Adrenal gland (tissue), 12 donors: Measurements from ENCODE around the gene GRID1. TPM values are rescaled to one million over a fixed set of nuclear protein-coding genes. Genes with fewer than 3 reads are reported as not detected.
"Not testable (repeated sequence)": the region's sequence is repeated elsewhere in the genome, so short reads cannot be mapped to it uniquely, and the experiment has no call there.

Source experiments
- DNase-seq, 7 donors: peaks; one replicate each; pipeline ENCODE4 v3.0.0-alpha.2; 2019 to 2020
- H3K27ac ChIP-seq, 5 donors: fragments of 200-600 bp; sonication (generic) in 4 of 5; 1 replicate in 3 of 5; 2 replicates in 2 of 5; pipeline versions ENCODE4 v1.5.1 to v1.8.0; 2016 to 2020; ENCODE audit warnings: mild to moderate bottlenecking in 1 of 5
- H3K27me3 ChIP-seq: fragments of 200-600 bp; 2 replicates; pipeline ENCODE4 v1.8.0; 2021
- H3K36me3 ChIP-seq, 2 donors: fragments of 200-600 bp; replicated peaks in 1 of 2; 1 replicate in 1 of 2; 2 replicates in 1 of 2; pipeline versions ENCODE4 v1.5.1 to v1.8.0; 2018 to 2022
- H3K4me1 ChIP-seq, 2 donors: fragments of 200-600 bp; replicated peaks in 1 of 2; 1 replicate in 1 of 2; 2 replicates in 1 of 2; pipeline versions ENCODE4 v1.5.1 to v1.8.0; 2018 to 2021
- H3K4me3 ChIP-seq, 4 donors: fragments of 200-600 bp; sonication (generic) in 3 of 4; one replicate each; pipeline ENCODE4 v1.5.1; 2016 to 2018
- H3K9me3 ChIP-seq, 3 donors: fragments of 200-600 bp; sonication (generic) in 1 of 3; replicated peaks in 1 of 3; 1 replicate in 2 of 3; 2 replicates in 1 of 3; pipeline versions ENCODE4 v1.5.1 to v1.8.0; 2016 to 2021
- CTCF ChIP-seq, 6 experiments: fragments of 450-650 bp in 4 of 6; fragments of 200-600 bp in 2 of 6; sonication (generic) in 1 of 6; IDR thresholded peaks; 1 replicate in 5 of 6; 2 replicates in 1 of 6; pipeline versions ENCODE4 v1.5.1 to v1.8.0; 2016 to 2021; ENCODE audit warnings: antibody characterized with exemption in 6 of 6, mild to moderate bottlenecking in 2 of 6, moderate library complexity in 1 of 6
- POLR2A ChIP-seq, 2 donors: fragments of 450-650 bp; IDR thresholded peaks; one replicate each; pipeline ENCODE4 v1.6.1; 2017; ENCODE audit warnings: antibody characterized with exemption in 2 of 2, mild to moderate bottlenecking in 2 of 2, moderate library complexity in 1 of 2
- WGBS, 4 donors: extraction: QIAGEN DNeasy Blood & Tissue Kit in 2 of 4; methylation state at CpG; one replicate each; pipeline versions ENCODE4 v1.1.5 to v1.1.7; 2013 to 2017; 5-methylcytosine and 5-hydroxymethylcytosine counted together
- intact Hi-C, 2 donors: fragments of 100-400 bp; cut with DNase I; formaldehyde crosslinking; loops; one replicate each; pipeline versions ENCODE4 v1.14.1 to v1.15.0; 2022 to 2023
- polyA plus RNA-seq, 3 donors: library from polyadenylated mRNA; stranded (reverse); fragments of 200-250 nt in 2 of 3; fragments of 350-450 nt in 1 of 3; fragmentation: Illumina TruSeq in 1 of 3; extraction: RNeasy Lipid Tissue Mini Kit (QIAGEN cat#74804) in 1 of 3; gene quantifications; one replicate each; pipeline ENCODE4 v1.2.3, GENCODE V29; 2013 to 2014
- total RNA-seq, 9 donors: library from RNA; depleted of rRNA in 4 of 9; stranded (reverse); fragments of >200 nt in 4 of 9; fragments of 120-200 nt in 1 of 9; fragmentation: NEBNext Ultra II Directional in 1 of 9; extraction: Animal tissue kit (Norgen Biotek cat#: 25700) in 1 of 9; gene quantifications; one replicate each; pipeline versions ENCODE4 v1.1.0 to v1.2.4, GENCODE V29; 2013 to 2023
- donor health status: healthy with polysubstance abuse.
- donor health status: Bipolar disorder and iron deficiency.
- donor health status: DM: yes; HTN: yes; CAD: no.
- donor health status: DM: no; HTN: no; CAD: no.
- donor health status: DM: no; HTN: no; CAD: no.
- donor health status: DM: yes; HTN: yes; CAD: no.

GRID1 gene
- total and polyA plus RNA-seq, 12 donors: 2.2 to 8.0 (median 4.1) TPM

GRCh38 chr10:86110156-86110786 lies 256.3 kb downstream of the GRID1 start:
- H3K36me3 ChIP-seq: no peaks in the 10 kb centered on the region
- no peaks in the 10 kb centered on the region for H3K4me1 ChIP-seq
- WGBS, 4 donors: 86 to 92% (median 89%) methylated on average over 6 of the region's 6 CpGs
- H3K4me3 ChIP-seq: no peak overlapping the region
- H3K27ac ChIP-seq: no peak overlapping the region
- no peaks in the 10 kb centered on the region for H3K27me3 ChIP-seq
- DNase-seq: no peak
- TF ChIP-seq POLR2A (IDR thresholded peaks at IDR 0.05) (no peak), CTCF (IDR thresholded peaks at IDR 0.05) (no peak)
- no peaks in the 10 kb centered on the region for H3K9me3 ChIP-seq
- intact Hi-C loops: no loop called here

GRCh38 chr10:86109421-86109820 lies 257.2 kb downstream of the GRID1 start:
- Histone ChIP-seq H3K27ac (no peak overlapping the region), H3K9me3 (no peaks in the 10 kb centered on the region), H3K36me3 (no peaks in the 10 kb centered on the region), H3K27me3 (no peaks in the 10 kb centered on the region), H3K4me1 (no peaks in the 10 kb centered on the region), H3K4me3 (no peak overlapping the region)
- TF ChIP-seq CTCF (IDR thresholded peaks at IDR 0.05) (no peak), POLR2A (IDR thresholded peaks at IDR 0.05) (no peak)
- intact Hi-C loops: no loop called here
- 89 to 100% (median 98%) methylated on average over 1 of the region's 1 CpG for WGBS, 4 donors
- DNase-seq: no peak

GRCh38 chr10:86108696-86109095 lies 257.9 kb downstream of the GRID1 start:
- Histone ChIP-seq H3K36me3 (no peaks in the 10 kb centered on the region), H3K9me3 (no peaks in the 10 kb centered on the region), H3K4me3 (no peak overlapping the region), H3K27ac (no peak overlapping the region), H3K27me3 (no peaks in the 10 kb centered on the region), H3K4me1 (no peaks in the 10 kb centered on the region)
- intact Hi-C loops: no loop called here
- 89 to 95% (median 90%) methylated on average over 7 of the region's 7 CpGs for WGBS, 4 donors
- no peak for DNase-seq
- TF ChIP-seq CTCF (IDR thresholded peaks at IDR 0.05): no peak

- DNase-seq, intact Hi-C loops, H3K27me3 ChIP-seq, H3K4me3 ChIP-seq, H3K4me1 ChIP-seq, H3K9me3 ChIP-seq, H3K36me3 ChIP-seq, H3K27ac ChIP-seq: not testable (repeated sequence)
- WGBS, 4 donors: 83 to 89% (median 85%) methylated on average over 14 to 16 of the region's 16 CpGs
Observed at GRCh38 chr10:86107611-86108310, 258.8 kb downstream of the GRID1 start.

GRCh38 chr10:86107131-86107530 lies 259.5 kb downstream of the GRID1 start:
- Histone ChIP-seq H3K4me3 (no peak overlapping the region), H3K27me3 (no peaks in the 10 kb centered on the region), H3K36me3 (no peaks in the 10 kb centered on the region), H3K9me3 (no peaks in the 10 kb centered on the region), H3K4me1 (no peaks in the 10 kb centered on the region), H3K27ac (no peak overlapping the region)
- DNase-seq: no peak
- TF ChIP-seq CTCF (IDR thresholded peaks at IDR 0.05) (no peak), POLR2A (IDR thresholded peaks at IDR 0.05) (no peak)
- intact Hi-C loops: no loop called here
- 92 to 96% (median 95%) methylated on average over 6 of the region's 6 CpGs for WGBS, 4 donors
